K562 (cell line): Measurements from ENCODE around the gene CLDND2. TPM values are rescaled to one million over a fixed set of nuclear protein-coding genes. Genes with fewer than 3 reads are reported as not detected.
A peak's percentile ranks its signal among the peaks of the same experiment; 100 is the strongest.

Experiments
- BCL6 ChIP-seq: fragments of 250-450 bp; sonication (Bioruptor Pico); IDR thresholded peaks from 2 replicates; pipeline ENCODE4 v1.4.0; 2020
- FOSL1 ChIP-seq: fragments of 200-800 bp; sonication (Bioruptor generic); conservative IDR thresholded peaks from 2 replicates; pipeline ENCODE4 v1.6.1; 2016; ENCODE audit warnings: missing genetic modification characterization, missing compliant biosample characterization
- KLF13 ChIP-seq: fragments of 450-650 bp; IDR thresholded peaks from 2 replicates; pipeline ENCODE4 v1.6.1; 2016; ENCODE audit warnings: missing genetic modification characterization, low read depth, mild to moderate bottlenecking, missing compliant biosample characterization, moderate library complexity, borderline replicate concordance
- MTA1 ChIP-seq: fragments of 450-650 bp; IDR thresholded peaks from 2 replicates; pipeline ENCODE4 v1.6.1; 2017; ENCODE audit warnings: borderline replicate concordance
- NFIX ChIP-seq: fragments of 250-450 bp; sonication (Bioruptor Pico); IDR thresholded peaks from 2 replicates; pipeline ENCODE4 v1.4.0; 2020; ENCODE audit warnings: low read depth, mild to moderate bottlenecking, moderate library complexity
- NFXL1 ChIP-seq: fragments of 450-650 bp; formaldehyde crosslinking; IDR thresholded peaks from 2 replicates; pipeline ENCODE4 v1.4.0; 2021; ENCODE audit warnings: mild to moderate bottlenecking
- TCF7L2 ChIP-seq: fragments of 150-350 bp; IDR thresholded peaks from 2 replicates; pipeline ENCODE4 v1.6.1; 2016; ENCODE audit warnings: low read depth, mild to moderate bottlenecking, low read length, moderate library complexity
- THRAP3 ChIP-seq: fragments of 450-650 bp; IDR thresholded peaks from 2 replicates; pipeline ENCODE4 v1.6.1; 2016; ENCODE audit warnings: mild to moderate bottlenecking, inconsistent platforms, borderline replicate concordance
- U2AF1 ChIP-seq: fragments of 200-400 bp; formaldehyde crosslinking; optimal IDR thresholded peaks from 2 replicates; pipeline ENCODE3; 2017; ENCODE audit warnings: mild to moderate bottlenecking, low read depth, low read length, moderate library complexity
- ZFX ChIP-seq: sonication (generic); formaldehyde crosslinking; IDR thresholded peaks from 2 replicates; pipeline ENCODE4 v1.8.0; 2022; ENCODE audit warnings: mild to moderate bottlenecking, missing genetic modification reagents, moderate library complexity
- ZNF778 ChIP-seq: fragments of 450-650 bp; formaldehyde crosslinking; IDR thresholded peaks from 2 replicates; pipeline ENCODE4 v1.4.0; 2020; ENCODE audit warnings: mild to moderate bottlenecking, moderate library complexity
- polyA plus RNA-seq, 8 experiments: library from polyadenylated mRNA; depleted of rRNA in 4 of 8; stranded (reverse) in 5 of 8; unstranded in 3 of 8; fragments of >200 nt; fragmentation: Nextera tagmentation in 2 of 8; fragmentation: Illumina TruSeq in 1 of 8; extraction: Ambion mirVana in 2 of 8; extraction: Trizol in 1 of 8; gene quantifications; 2 replicates each; pipeline versions ENCODE4 v1.2.1 to v1.2.3, GENCODE V29; 2011 to 2014; ENCODE audit warnings: inconsistent platforms in 1 of 8, missing spikeins in 1 of 8
- total RNA-seq, 7 experiments: library from RNA; depleted of rRNA in 6 of 7; stranded (reverse); fragments of >200 nt in 6 of 7; fragmentation: Illumina TruSeq in 2 of 7; extraction: Trizol in 2 of 7; gene quantifications; 2 replicates each; pipeline versions ENCODE4 v1.2.1 to v1.2.3, GENCODE V29; 2011 to 2021; ENCODE audit warnings: low replicate concordance in 1 of 7
- TF ChIP-seq, protein P1 (sequence below): fragments of 200-800 bp; sonication (Bioruptor generic); IDR thresholded peaks from 2 replicates; pipeline ENCODE4 v1.6.1; 2016; ENCODE audit warnings: missing genetic modification characterization, missing compliant biosample characterization
- TF ChIP-seq, protein P2 (sequence below): fragments of 250-450 bp; sonication (Bioruptor Pico); IDR thresholded peaks from 2 replicates; pipeline ENCODE4 v1.6.1; 2021; ENCODE audit warnings: mild to moderate bottlenecking
- TF ChIP-seq, protein P3 (sequence below): fragments of 250-450 bp; sonication (Bioruptor Pico); IDR thresholded peaks from 2 replicates; pipeline ENCODE4 v1.8.0; 2022; ENCODE audit warnings: inconsistent platforms
- TF ChIP-seq, protein P4 (sequence below): sonication (generic); formaldehyde crosslinking; IDR thresholded peaks from 2 replicates; pipeline ENCODE4 v1.8.1; 2022; ENCODE audit warnings: missing genetic modification reagents
- TF ChIP-seq, protein P5 (sequence below): sonication (generic); formaldehyde crosslinking; IDR thresholded peaks from 2 replicates; pipeline ENCODE4 v1.8.0; 2022; ENCODE audit warnings: mild to moderate bottlenecking, low read depth, missing genetic modification reagents

The CLDND2 gene
- total and polyA plus RNA-seq, 9 of the 15 experiments (the other 6 are each of a cell fraction or from before 2014, with no cell fraction given): 0.45 to 4.0 (median 1.2) TPM; not detected in 3

DNA sequence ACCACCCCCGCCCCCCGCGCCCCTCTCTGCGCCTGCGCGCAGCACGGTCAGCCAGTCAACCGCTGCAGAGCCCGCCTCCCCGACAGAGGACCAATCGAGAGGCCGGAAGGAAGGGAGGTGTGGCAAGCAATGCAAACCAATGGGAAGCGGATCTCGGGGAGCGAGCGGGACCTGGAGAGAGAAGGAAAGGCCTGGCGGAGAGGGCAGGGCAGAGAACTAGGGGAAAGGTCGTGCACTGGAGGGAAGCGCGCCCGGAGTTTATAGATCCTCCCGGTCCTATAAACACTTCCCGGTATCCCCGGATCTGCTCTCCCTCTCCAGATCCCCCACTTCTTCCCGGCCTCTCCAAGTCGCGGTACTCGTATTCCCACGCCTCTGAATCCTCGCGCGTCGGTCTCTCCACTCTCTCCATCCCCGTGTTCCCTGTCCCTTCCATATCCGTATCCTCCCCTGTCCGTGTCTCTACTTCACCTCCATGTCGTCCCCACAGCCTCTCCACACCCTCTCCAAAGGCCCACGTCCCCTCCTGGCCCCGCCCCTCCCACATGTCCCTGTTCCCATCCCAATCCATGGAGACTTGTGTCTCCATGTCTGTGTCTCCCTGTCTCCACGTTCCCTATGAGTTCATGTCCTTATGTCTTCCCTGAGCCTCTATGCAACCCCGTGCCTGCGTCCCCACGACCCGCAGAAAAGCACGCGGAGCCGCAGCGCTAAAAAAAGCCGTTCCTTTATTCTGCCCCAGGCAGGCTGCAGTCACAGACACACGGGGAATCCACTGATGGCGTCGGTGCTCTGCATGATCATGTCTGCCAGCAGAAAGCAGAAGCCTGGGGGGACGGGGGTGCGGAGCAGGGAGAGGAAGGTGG, 2.2 kb downstream of the CLDND2 start (continued):
- TF ChIP-seq BCL6 (CRISPR knock-in tag) (no peak), TCF7L2 (0 out of 2 replicates have a peak, but pooled peaks have one; percentile 6), ZFX (CRISPR knock-in tag) (peak; percentile 32; the same call in 1 of the 2 replicates), ZNF778 (no peak), NFXL1 (CRISPR knock-in tag) (no peak), U2AF1 (no peak), KLF13 (tag) (no peak), FOSL1 (tag) (no peak), NFIX (CRISPR knock-in tag) (no peak), THRAP3 (peak; percentile 92), MTA1 (no peak; the same call in 1 of the 2 replicates)
- TF ChIP-seq, protein P1, sequence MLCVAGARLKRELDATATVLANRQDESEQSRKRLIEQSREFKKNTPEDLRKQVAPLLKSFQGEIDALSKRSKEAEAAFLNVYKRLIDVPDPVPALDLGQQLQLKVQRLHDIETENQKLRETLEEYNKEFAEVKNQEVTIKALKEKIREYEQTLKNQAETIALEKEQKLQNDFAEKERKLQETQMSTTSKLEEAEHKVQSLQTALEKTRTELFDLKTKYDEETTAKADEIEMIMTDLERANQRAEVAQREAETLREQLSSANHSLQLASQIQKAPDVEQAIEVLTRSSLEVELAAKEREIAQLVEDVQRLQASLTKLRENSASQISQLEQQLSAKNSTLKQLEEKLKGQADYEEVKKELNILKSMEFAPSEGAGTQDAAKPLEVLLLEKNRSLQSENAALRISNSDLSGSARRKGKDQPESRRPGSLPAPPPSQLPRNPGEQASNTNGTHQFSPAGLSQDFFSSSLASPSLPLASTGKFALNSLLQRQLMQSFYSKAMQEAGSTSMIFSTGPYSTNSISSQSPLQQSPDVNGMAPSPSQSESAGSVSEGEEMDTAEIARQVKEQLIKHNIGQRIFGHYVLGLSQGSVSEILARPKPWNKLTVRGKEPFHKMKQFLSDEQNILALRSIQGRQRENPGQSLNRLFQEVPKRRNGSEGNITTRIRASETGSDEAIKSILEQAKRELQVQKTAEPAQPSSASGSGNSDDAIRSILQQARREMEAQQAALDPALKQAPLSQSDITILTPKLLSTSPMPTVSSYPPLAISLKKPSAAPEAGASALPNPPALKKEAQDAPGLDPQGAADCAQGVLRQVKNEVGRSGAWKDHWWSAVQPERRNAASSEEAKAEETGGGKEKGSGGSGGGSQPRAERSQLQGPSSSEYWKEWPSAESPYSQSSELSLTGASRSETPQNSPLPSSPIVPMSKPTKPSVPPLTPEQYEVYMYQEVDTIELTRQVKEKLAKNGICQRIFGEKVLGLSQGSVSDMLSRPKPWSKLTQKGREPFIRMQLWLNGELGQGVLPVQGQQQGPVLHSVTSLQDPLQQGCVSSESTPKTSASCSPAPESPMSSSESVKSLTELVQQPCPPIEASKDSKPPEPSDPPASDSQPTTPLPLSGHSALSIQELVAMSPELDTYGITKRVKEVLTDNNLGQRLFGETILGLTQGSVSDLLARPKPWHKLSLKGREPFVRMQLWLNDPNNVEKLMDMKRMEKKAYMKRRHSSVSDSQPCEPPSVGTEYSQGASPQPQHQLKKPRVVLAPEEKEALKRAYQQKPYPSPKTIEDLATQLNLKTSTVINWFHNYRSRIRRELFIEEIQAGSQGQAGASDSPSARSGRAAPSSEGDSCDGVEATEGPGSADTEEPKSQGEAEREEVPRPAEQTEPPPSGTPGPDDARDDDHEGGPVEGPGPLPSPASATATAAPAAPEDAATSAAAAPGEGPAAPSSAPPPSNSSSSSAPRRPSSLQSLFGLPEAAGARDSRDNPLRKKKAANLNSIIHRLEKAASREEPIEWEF (CRISPR knock-in tag): no peak
- TF ChIP-seq, protein P2, sequence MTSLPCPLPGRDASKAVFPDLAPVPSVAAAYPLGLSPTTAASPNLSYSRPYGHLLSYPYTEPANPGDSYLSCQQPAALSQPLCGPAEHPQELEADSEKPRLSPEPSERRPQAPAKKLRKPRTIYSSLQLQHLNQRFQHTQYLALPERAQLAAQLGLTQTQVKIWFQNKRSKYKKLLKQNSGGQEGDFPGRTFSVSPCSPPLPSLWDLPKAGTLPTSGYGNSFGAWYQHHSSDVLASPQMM (CRISPR knock-in tag): no peak
- TF ChIP-seq, protein P3, sequence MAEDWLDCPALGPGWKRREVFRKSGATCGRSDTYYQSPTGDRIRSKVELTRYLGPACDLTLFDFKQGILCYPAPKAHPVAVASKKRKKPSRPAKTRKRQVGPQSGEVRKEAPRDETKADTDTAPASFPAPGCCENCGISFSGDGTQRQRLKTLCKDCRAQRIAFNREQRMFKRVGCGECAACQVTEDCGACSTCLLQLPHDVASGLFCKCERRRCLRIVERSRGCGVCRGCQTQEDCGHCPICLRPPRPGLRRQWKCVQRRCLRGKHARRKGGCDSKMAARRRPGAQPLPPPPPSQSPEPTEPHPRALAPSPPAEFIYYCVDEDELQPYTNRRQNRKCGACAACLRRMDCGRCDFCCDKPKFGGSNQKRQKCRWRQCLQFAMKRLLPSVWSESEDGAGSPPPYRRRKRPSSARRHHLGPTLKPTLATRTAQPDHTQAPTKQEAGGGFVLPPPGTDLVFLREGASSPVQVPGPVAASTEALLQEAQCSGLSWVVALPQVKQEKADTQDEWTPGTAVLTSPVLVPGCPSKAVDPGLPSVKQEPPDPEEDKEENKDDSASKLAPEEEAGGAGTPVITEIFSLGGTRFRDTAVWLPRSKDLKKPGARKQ (CRISPR knock-in tag): no peak
- TF ChIP-seq, protein P4, sequence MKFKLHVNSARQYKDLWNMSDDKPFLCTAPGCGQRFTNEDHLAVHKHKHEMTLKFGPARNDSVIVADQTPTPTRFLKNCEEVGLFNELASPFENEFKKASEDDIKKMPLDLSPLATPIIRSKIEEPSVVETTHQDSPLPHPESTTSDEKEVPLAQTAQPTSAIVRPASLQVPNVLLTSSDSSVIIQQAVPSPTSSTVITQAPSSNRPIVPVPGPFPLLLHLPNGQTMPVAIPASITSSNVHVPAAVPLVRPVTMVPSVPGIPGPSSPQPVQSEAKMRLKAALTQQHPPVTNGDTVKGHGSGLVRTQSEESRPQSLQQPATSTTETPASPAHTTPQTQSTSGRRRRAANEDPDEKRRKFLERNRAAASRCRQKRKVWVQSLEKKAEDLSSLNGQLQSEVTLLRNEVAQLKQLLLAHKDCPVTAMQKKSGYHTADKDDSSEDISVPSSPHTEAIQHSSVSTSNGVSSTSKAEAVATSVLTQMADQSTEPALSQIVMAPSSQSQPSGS (CRISPR knock-in tag): no peak
- TF ChIP-seq, protein P5, sequence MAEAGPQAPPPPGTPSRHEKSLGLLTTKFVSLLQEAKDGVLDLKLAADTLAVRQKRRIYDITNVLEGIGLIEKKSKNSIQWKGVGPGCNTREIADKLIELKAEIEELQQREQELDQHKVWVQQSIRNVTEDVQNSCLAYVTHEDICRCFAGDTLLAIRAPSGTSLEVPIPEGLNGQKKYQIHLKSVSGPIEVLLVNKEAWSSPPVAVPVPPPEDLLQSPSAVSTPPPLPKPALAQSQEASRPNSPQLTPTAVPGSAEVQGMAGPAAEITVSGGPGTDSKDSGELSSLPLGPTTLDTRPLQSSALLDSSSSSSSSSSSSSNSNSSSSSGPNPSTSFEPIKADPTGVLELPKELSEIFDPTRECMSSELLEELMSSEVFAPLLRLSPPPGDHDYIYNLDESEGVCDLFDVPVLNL (CRISPR knock-in tag): no peak
